UCSD-AML1 (cell line): ENCODE measurements around the gene MATCAP1.

Source experiments
- DNase-seq: peaks from one replicate; lab custom pipeline; 2025; ENCODE audit not compliant: unreplicated experiment; lab: John Stamatoyannopoulos, UW

Gene MATCAP1

DNA sequence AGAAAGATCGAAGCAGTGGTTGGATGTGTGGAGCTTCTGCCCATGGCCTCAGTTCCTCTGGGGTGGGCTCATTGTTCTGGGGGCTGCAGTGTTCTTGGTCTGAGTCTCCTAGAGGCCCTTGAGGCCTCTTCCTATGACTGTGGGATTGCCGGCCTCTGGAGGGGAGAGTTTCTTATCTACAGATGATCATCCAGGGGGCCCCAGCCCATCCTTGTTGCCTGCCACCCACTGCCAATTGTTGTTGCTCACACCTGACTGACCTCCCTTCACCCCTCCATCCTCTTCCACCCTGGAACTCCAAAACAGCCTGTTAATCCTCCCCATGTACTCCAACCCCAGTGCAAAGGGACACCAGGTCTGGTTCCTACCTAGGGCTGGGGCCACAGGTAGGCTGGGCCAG lies 38.8 kb downstream of the MATCAP1 start:
- DNase-seq: no peak

- DNase-seq: no peak
These were observed 41.4 kb downstream of the MATCAP1 start for GRCh38 chr16:67142342-67142741.

GRCh38 chr16:67141391-67141790 lies 42.4 kb downstream of the MATCAP1 start:
- no peak for DNase-seq

DNA sequence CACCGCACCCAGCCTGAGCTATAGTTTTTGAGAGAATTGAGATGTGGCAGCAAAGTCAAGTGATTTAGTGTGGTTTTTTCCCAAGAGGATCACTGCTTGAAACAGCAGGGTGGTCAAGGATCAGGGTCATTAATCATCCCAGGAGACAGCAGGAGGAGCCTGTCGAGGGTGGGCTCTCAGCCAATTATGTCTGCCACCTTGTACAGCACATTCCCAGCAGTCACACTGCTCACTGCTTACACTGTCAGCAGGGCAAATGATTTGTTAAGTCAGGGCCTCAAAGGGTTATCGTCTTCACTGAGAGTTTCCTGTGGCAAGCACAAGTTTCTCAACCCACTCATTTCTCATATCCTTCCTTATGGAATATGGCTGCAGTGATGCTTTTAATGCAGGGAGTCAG lies 46.2 kb downstream of the MATCAP1 start:
- DNase-seq: no peak

DNA sequence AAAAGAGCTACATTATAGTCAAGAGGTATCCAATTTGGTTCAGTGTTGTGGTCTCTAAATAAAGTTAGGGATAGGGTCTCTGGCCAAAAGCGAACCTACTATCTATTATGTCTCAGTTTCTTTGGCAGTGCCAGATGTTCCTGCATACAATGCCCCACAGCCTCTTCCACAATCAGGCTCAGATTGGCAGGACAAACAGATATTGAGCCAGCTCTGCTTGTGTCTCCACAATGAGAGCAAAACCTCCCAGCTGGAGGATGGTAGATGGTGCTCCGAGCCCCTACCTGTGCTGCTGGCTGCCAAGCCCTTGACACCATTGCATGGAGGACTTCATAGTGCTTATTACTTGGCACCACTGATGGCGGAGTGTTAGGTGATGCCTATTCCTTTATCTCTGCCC lies 54.3 kb downstream of the MATCAP1 start:
- DNase-seq: no peak

GRCh38 chr16:67128887-67129286 lies 54.9 kb downstream of the MATCAP1 start:
- no peak for DNase-seq

- DNase-seq: no peak
These were observed 55.3 kb downstream of the MATCAP1 start for GRCh38 chr16:67128417-67128816.
